Keratinocyte (primary cell): ENCODE data around the gene ADSS2. TPM values are rescaled to one million over a fixed set of nuclear protein-coding genes. Genes with fewer than 3 reads are reported as not detected.

Source experiments
- DNase-seq: peaks from one replicate; pipeline ENCODE4 v3.0.0-alpha.2; 2011; ENCODE audit warnings: low read depth, missing footprints, low spot score
- FAIRE-seq: peaks from 2 replicates; lab custom pipeline; 2011; peaks lifted over from hg19 to GRCh38; lab: Jason Lieb, UNC
- H2AFZ ChIP-seq: 2 replicates; pipeline ENCODE4 v1.6.0; 2012; ENCODE audit warnings: low read length, control low read depth, inconsistent platforms; ENCODE audit not compliant: control insufficient read depth
- H3K27ac ChIP-seq: 2 replicates; pipeline ENCODE4 v1.5.1; 2011; ENCODE audit warnings: low read length; ENCODE audit not compliant: control insufficient read depth, insufficient read depth
- H3K27me3 ChIP-seq: 3 replicates; pipeline ENCODE4 v1.6.0; 2011; ENCODE audit warnings: low read length; ENCODE audit not compliant: control insufficient read depth, insufficient read depth; ENCODE audit errors: extremely low read depth
- H3K36me3 ChIP-seq, 2 experiments: 2 replicates in 1 of 2; 3 replicates in 1 of 2; pipeline ENCODE4 v1.5.1; 2011; ENCODE audit warnings: low read length in 2 of 2, mild to moderate bottlenecking in 1 of 2; ENCODE audit not compliant: control insufficient read depth in 2 of 2, insufficient read depth in 2 of 2; ENCODE audit errors: extremely low read depth in 1 of 2
- H3K4me1 ChIP-seq: 3 replicates; pipeline ENCODE4 v1.5.1; 2011; ENCODE audit warnings: low read length; ENCODE audit not compliant: control insufficient read depth, insufficient read depth; ENCODE audit errors: extremely low read depth
- H3K4me2 ChIP-seq: 3 replicates; pipeline ENCODE4 v1.6.0; 2011; ENCODE audit warnings: low read depth, low read length; ENCODE audit not compliant: control insufficient read depth, insufficient read depth; ENCODE audit errors: extremely low read depth
- H3K4me3 ChIP-seq, 3 experiments: fragments of 200-600 bp in 1 of 3; sonication (generic) in 1 of 3; 2 replicates in 2 of 3; 3 replicates in 1 of 3; pipeline ENCODE4 v1.5.1; 2011 to 2016; ENCODE audit warnings: low read length in 3 of 3, mild to moderate bottlenecking in 3 of 3, control low read depth in 2 of 3, inconsistent platforms in 1 of 3, low read depth in 1 of 3, mixed read lengths in 1 of 3, mixed run types in 1 of 3, moderate library complexity in 1 of 3; ENCODE audit not compliant: control insufficient read depth in 2 of 3, insufficient read depth in 2 of 3; ENCODE audit errors: extremely low read depth in 1 of 3
- H3K79me2 ChIP-seq: 2 replicates; pipeline ENCODE4 v1.6.0; 2012; ENCODE audit warnings: low read length; ENCODE audit not compliant: control insufficient read depth, insufficient read depth
- H3K9ac ChIP-seq: 3 replicates; pipeline ENCODE4 v1.6.0; 2011; ENCODE audit warnings: low read length; ENCODE audit not compliant: control insufficient read depth, insufficient read depth; ENCODE audit errors: extremely low read depth
- H3K9me1 ChIP-seq: 3 replicates; pipeline ENCODE4 v1.6.0; 2011; ENCODE audit warnings: low read length; ENCODE audit not compliant: control insufficient read depth, insufficient read depth; ENCODE audit errors: extremely low read depth
- H3K9me3 ChIP-seq: 2 replicates; pipeline ENCODE4 v1.5.1; 2012; ENCODE audit warnings: low read depth, low read length; ENCODE audit not compliant: control insufficient read depth
- H4K20me1 ChIP-seq: 3 replicates; pipeline ENCODE4 v1.6.0; 2011; ENCODE audit warnings: low read length; ENCODE audit not compliant: control insufficient read depth, insufficient read depth; ENCODE audit errors: extremely low read depth
- CTCF ChIP-seq, 3 experiments: IDR thresholded peaks in 1 of 3; conservative IDR thresholded peaks in 1 of 3; optimal IDR thresholded peaks in 1 of 3; 2 replicates in 2 of 3; 3 replicates in 1 of 3; pipeline versions ENCODE3 to v1.5.1; 2011; ENCODE audit warnings: low read length in 3 of 3, mild to moderate bottlenecking in 3 of 3, moderate library complexity in 2 of 3, control low read depth in 1 of 3, inconsistent platforms in 1 of 3; ENCODE audit not compliant: insufficient read depth in 2 of 3; ENCODE audit errors: extremely low read depth in 1 of 3
- EZH2 ChIP-seq: IDR thresholded peaks from one replicate; pipeline ENCODE4 v1.6.1; 2012; ENCODE audit warnings: inconsistent platforms, mild to moderate bottlenecking, low read length, moderate library complexity
- dilution Hi-C: fragments of 300-500 bp; cut with MboI; formaldehyde crosslinking; loops from one replicate; pipeline ENCODE4 v1.7.0; 2020; ENCODE audit warnings: low sequenced_read_pairs; ENCODE audit not compliant: extremely low pct_ligation_motif_present
- polyA plus RNA-seq, 5 experiments: library from polyadenylated mRNA; depleted of rRNA in 3 of 5; stranded (reverse) in 3 of 5; stranded (forward) in 1 of 5; unstranded in 1 of 5; fragments of >200 nt; gene quantifications; 1 replicate in 1 of 5; 2 replicates in 3 of 5; 3 replicates in 1 of 5; pipeline versions ENCODE4 v1.2.1 to v1.2.3, GENCODE V29; 2011 to 2012; ENCODE audit warnings: missing spikeins in 2 of 5, low read depth in 1 of 5, low replicate concordance in 1 of 5

Gene ADSS2
- polyA plus RNA-seq, 1 donor (not counting 4 experiments of a cell fraction or from before 2014, with no cell fraction given) = 53.5 TPM

- dilution Hi-C loops = no loop called here
These were observed 4.9 kb upstream of the ADSS2 start for GRCh38 chr1:244456586-244456985.

GRCh38 chr1:244454412-244454811, 2.7 kb upstream of the ADSS2 start:
- H3K4me2 ChIP-seq = peak overlapping the region; percentile 2
- peaks cover 5% of the 10 kb centered on the region for H4K20me1 ChIP-seq
- dilution Hi-C loops = no loop called here
- FAIRE-seq (no peak), DNase-seq (no peak)
- TF ChIP-seq CTCF (optimal IDR thresholded peaks at IDR 0.05 in 1 of 3, IDR thresholded peaks at IDR 0.05 in 1 of 3, conservative IDR thresholded peaks at IDR 0.05 in 1 of 3; ENCODE audit: extremely low read depth in 1 of 3, insufficient read depth in 2 of 3, low read length in 3 of 3) = no peak
- TF ChIP-seq EZH2 = no peak
- H3K27me3 ChIP-seq = no peaks in the 10 kb centered on the region
- H2AFZ ChIP-seq = no peak overlapping the region
- peaks cover 0 to 7% of the 10 kb centered on the region in 2 experiments for H3K36me3 ChIP-seq
- H3K9me1 ChIP-seq = no peaks in the 10 kb centered on the region
- H3K27ac ChIP-seq = no peak overlapping the region
- peaks cover 16% of the 10 kb centered on the region for H3K4me1 ChIP-seq
- H3K79me2 ChIP-seq = peaks cover 19% of the 10 kb centered on the region
- H3K9ac ChIP-seq = no peak overlapping the region
- no peaks in the 10 kb centered on the region for H3K9me3 ChIP-seq
- H3K4me3 ChIP-seq = no peak overlapping the region

More at GRCh38 chr1:244456586-244456985, 4.9 kb upstream of the ADSS2 start:
- H3K36me3 ChIP-seq = no peaks in the 10 kb centered on the region
- H3K9ac ChIP-seq = no peak overlapping the region
- H3K9me1 ChIP-seq = no peaks in the 10 kb centered on the region
- H3K79me2 ChIP-seq = no peaks in the 10 kb centered on the region
- DNase-seq (no peak), FAIRE-seq (no peak)
- no peak overlapping the region for H2AFZ ChIP-seq
- H3K27me3 ChIP-seq = no peaks in the 10 kb centered on the region
- H3K4me3 ChIP-seq = no peak overlapping the region
- H3K9me3 ChIP-seq = no peaks in the 10 kb centered on the region
- no peak overlapping the region for H3K27ac ChIP-seq
- TF ChIP-seq EZH2 (no peak), CTCF (optimal IDR thresholded peaks at IDR 0.05 in 1 of 3, IDR thresholded peaks at IDR 0.05 in 1 of 3, conservative IDR thresholded peaks at IDR 0.05 in 1 of 3; ENCODE audit: extremely low read depth in 1 of 3, insufficient read depth in 2 of 3, low read length in 3 of 3) (no peak)
- H3K4me2 ChIP-seq = no peak overlapping the region
- H3K4me1 ChIP-seq = peaks cover 12% of the 10 kb centered on the region
- H4K20me1 ChIP-seq = no peaks in the 10 kb centered on the region
